ENCODE results near the gene DCAF17. TPM values are rescaled to one million over a fixed set of nuclear protein-coding genes. Genes with fewer than 3 reads are reported as not detected.

The DCAF17 gene
- total and polyA plus RNA-seq, 2 donors (not counting 1 experiment from before 2014, with no cell fraction given) = 8.8 to 29.4 TPM

DNA sequence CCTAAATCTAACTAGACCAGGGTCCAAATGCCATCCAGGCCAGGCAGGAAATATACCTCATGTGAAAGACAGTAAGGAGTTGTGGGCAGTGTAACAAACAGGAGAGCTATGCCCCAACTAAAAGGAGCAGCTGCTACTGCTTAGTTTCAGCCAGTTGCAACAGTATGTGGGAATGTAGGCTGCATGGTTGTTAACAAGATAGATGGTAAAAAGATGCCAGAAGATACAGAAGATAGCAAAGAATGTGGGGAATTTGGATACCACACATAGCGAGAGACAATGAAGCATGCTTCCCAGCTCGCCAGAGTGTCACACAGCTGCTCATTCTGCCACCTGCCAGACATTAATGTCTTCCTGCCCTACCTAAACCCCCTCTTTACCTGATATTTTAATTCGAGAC, 48.9 kb downstream of the DCAF17 start:
- ChIA-PET CTCF (interaction anchor here (0.9 kb wide), 1 partner anchor 12 kb away, joined by 3 read pairs; no protein-coding TSS in a partner anchor), POLR2A (no interaction called here)
- no peak overlapping the region for H3K4me3 Mint-ChIP-seq
- no peaks in the 10 kb centered on the region for H3K27me3 Mint-ChIP-seq
- no peak overlapping the region for H3K9ac ChIP-seq (ENCODE audit: low read length)
- ATAC-seq (ENCODE audit: low read depth) (no peak), DNase-seq (no peak)
- H4K20me1 ChIP-seq (ENCODE audit: control insufficient read depth, insufficient read depth, low read length, poor library complexity, severe bottlenecking) = no peaks in the 10 kb centered on the region
- H3K4me1 ChIP-seq (ENCODE audit: control insufficient read depth in 2 of 2, insufficient read depth in 2 of 2, low read length in 2 of 2) = no peaks in the 10 kb centered on the region
- H3K9me3 ChIP-seq (ENCODE audit: control extremely low read depth in 1 of 3, control insufficient read depth in 2 of 3, insufficient read depth in 1 of 3, low read length in 2 of 3) = no peaks in the 10 kb centered on the region
- no peaks in the 10 kb centered on the region for H3K9me3 Mint-ChIP-seq (ENCODE audit: insufficient read depth)
- H3K36me3 ChIP-seq (replicated peaks in 1 of 2; ENCODE audit: control extremely low read depth in 1 of 2, control insufficient read depth in 1 of 2, extremely low read depth in 1 of 2, insufficient read depth in 2 of 2, low read length in 1 of 2) = peaks cover 0 to 52% of the 10 kb centered on the region in 2 experiments
- no peak overlapping the region for H3K4me3 ChIP-seq (ENCODE audit: control extremely low read depth in 1 of 5, extremely low read depth in 1 of 5, insufficient read depth in 1 of 5, low read depth in 2 of 5, low read length in 4 of 5)
- H3K27ac ChIP-seq (ENCODE audit: low read length in 2 of 2) = no peak overlapping the region
- no peak overlapping the region for H3K4me2 ChIP-seq (replicated peaks; ENCODE audit: low read depth, low read length, poor library complexity, severe bottlenecking)
- TF ChIP-seq, protein P1, sequence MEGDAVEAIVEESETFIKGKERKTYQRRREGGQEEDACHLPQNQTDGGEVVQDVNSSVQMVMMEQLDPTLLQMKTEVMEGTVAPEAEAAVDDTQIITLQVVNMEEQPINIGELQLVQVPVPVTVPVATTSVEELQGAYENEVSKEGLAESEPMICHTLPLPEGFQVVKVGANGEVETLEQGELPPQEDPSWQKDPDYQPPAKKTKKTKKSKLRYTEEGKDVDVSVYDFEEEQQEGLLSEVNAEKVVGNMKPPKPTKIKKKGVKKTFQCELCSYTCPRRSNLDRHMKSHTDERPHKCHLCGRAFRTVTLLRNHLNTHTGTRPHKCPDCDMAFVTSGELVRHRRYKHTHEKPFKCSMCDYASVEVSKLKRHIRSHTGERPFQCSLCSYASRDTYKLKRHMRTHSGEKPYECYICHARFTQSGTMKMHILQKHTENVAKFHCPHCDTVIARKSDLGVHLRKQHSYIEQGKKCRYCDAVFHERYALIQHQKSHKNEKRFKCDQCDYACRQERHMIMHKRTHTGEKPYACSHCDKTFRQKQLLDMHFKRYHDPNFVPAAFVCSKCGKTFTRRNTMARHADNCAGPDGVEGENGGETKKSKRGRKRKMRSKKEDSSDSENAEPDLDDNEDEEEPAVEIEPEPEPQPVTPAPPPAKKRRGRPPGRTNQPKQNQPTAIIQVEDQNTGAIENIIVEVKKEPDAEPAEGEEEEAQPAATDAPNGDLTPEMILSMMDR (IDR thresholded peaks at IDR 0.05) = no peak
- no peak for TF ChIP-seq EZH2 (IDR thresholded peaks at IDR 0.05; ENCODE audit: borderline replicate concordance, insufficient read depth, low read depth, low read length, poor library complexity, severe bottlenecking)
- H3K27me3 ChIP-seq (replicated peaks in 1 of 4; ENCODE audit: control extremely low read depth in 1 of 4, control insufficient read depth in 3 of 4, insufficient read depth in 4 of 4, low read length in 3 of 4) = no peaks in the 10 kb centered on the region
- no peak overlapping the region for H3K27ac Mint-ChIP-seq
- no peaks in the 10 kb centered on the region for H3K4me1 Mint-ChIP-seq
- WGBS (ENCODE audit: insufficient coverage) = 87% methylated on average over 2 of the region's 3 CpGs
- H3K79me2 ChIP-seq (ENCODE audit: control insufficient read depth, insufficient read depth, low read length) = no peaks in the 10 kb centered on the region
- H2AFZ ChIP-seq (ENCODE audit: insufficient read depth, low read depth, low read length, poor library complexity, severe bottlenecking) = no peak overlapping the region
- intact Hi-C loops (cut with micrococcal nuclease) = no loop called here

DNA sequence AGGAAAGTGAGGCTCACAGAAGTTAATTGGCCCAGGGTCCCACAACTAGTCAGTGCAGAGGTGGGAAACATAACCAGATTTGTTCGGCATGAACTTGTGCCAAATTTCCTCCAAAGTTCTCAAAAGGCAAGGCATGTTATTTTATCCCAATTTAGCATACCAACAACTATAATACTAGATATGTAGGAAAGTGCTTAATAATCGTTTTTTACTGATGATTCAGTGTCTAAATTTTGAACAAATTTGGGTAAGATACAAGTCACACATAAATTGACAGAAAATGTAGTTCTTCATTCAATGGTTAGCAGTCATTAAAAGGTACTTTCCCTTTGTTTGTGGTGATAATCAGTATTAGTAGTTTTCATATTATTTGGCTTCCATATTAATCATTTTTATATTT, 49.8 kb downstream of the DCAF17 start:
- no peak overlapping the region for H2AFZ ChIP-seq (ENCODE audit: insufficient read depth, low read depth, low read length, poor library complexity, severe bottlenecking)
- no peak overlapping the region for H3K4me2 ChIP-seq (replicated peaks; ENCODE audit: low read depth, low read length, poor library complexity, severe bottlenecking)
- H3K4me3 ChIP-seq (ENCODE audit: control extremely low read depth in 1 of 5, extremely low read depth in 1 of 5, insufficient read depth in 1 of 5, low read depth in 2 of 5, low read length in 4 of 5) = no peak overlapping the region
- TF ChIP-seq, protein P1 (IDR thresholded peaks at IDR 0.05) = no peak
- TF ChIP-seq EZH2 (IDR thresholded peaks at IDR 0.05; ENCODE audit: borderline replicate concordance, insufficient read depth, low read depth, low read length, poor library complexity, severe bottlenecking) = no peak
- ATAC-seq (ENCODE audit: low read depth) (no peak), DNase-seq (no peak)
- no peak overlapping the region for H3K27ac ChIP-seq (ENCODE audit: low read length in 2 of 2)
- intact Hi-C loops (cut with micrococcal nuclease) = no loop called here
- Mint-ChIP-seq H3K9me3 (ENCODE audit: insufficient read depth) (no peaks in the 10 kb centered on the region), H3K27me3 (no peaks in the 10 kb centered on the region), H3K4me1 (no peaks in the 10 kb centered on the region), H3K4me3 (no peak overlapping the region), H3K27ac (no peak overlapping the region)
- no CpG with 5 or more reads among the region's 2 CpGs for WGBS (ENCODE audit: insufficient coverage)
- POLR2A ChIA-PET = no interaction called here
- H3K36me3 ChIP-seq (replicated peaks in 1 of 2; ENCODE audit: control extremely low read depth in 1 of 2, control insufficient read depth in 1 of 2, extremely low read depth in 1 of 2, insufficient read depth in 2 of 2, low read length in 1 of 2) = peaks cover 0 to 46% of the 10 kb centered on the region in 2 experiments
- H3K9ac ChIP-seq (ENCODE audit: low read length) = no peak overlapping the region
- H3K27me3 ChIP-seq (replicated peaks in 1 of 4; ENCODE audit: control extremely low read depth in 1 of 4, control insufficient read depth in 3 of 4, insufficient read depth in 4 of 4, low read length in 3 of 4) = no peaks in the 10 kb centered on the region
- CTCF ChIA-PET = no interaction called here
- H3K4me1 ChIP-seq (ENCODE audit: control insufficient read depth in 2 of 2, insufficient read depth in 2 of 2, low read length in 2 of 2) = no peaks in the 10 kb centered on the region
- no peaks in the 10 kb centered on the region for H3K79me2 ChIP-seq (ENCODE audit: control insufficient read depth, insufficient read depth, low read length)
- H3K9me3 ChIP-seq (ENCODE audit: control extremely low read depth in 1 of 3, control insufficient read depth in 2 of 3, insufficient read depth in 1 of 3, low read length in 2 of 3) = peaks cover 0 to 2% (median 0%) of the 10 kb centered on the region in 3 donors
- no peaks in the 10 kb centered on the region for H4K20me1 ChIP-seq (ENCODE audit: control insufficient read depth, insufficient read depth, low read length, poor library complexity, severe bottlenecking)
